ENCODE results near the gene RAD51D.
A peak's percentile ranks its signal among the peaks of the same experiment; 100 is the strongest.
"Not testable (repeated sequence)": the region's sequence is repeated elsewhere in the genome, so short reads cannot be mapped to it uniquely, and the experiment has no call there.

The RAD51D gene

GRCh38 chr17:35090707-35091106 is 29.0 kb downstream of the RAD51D start:
- not testable (repeated sequence) for DNase-seq

DNA sequence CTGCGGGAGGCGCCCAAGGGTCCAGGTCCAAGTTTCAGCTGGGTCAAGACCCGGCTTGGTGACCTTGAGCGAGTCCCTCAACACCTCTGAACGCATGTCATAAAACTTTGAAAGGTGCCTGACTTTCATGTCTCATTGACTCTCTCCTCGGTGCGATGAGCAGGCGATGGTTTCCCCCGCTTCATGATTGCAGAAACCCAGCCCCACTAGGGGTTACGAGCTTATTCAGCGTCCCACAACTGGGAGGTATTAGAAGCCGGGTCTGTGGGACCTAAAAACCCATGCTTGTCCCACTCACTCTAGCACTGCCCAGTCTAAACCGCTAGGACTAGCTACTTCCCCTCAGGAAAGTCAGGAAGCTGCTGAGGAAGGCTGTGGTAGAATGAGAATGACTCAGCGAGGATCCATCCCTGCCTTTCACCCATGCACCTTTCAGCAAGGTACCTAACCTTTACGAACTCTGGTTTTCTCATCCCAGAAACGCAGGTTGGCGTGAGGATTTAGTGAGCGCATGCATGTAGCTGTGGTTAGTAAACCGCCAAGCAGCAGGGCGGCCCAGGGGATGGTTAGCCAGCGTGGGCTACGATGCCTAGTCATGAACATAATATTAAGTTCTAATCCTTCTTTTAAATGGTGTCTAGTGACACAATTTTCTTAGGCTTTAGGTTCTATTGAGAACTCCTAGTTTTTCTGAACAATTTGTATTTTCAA is 29.9 kb downstream of the RAD51D start:
- DNase-seq, result peak in 2 of 58 donors; percentile 48 to 53

DNA sequence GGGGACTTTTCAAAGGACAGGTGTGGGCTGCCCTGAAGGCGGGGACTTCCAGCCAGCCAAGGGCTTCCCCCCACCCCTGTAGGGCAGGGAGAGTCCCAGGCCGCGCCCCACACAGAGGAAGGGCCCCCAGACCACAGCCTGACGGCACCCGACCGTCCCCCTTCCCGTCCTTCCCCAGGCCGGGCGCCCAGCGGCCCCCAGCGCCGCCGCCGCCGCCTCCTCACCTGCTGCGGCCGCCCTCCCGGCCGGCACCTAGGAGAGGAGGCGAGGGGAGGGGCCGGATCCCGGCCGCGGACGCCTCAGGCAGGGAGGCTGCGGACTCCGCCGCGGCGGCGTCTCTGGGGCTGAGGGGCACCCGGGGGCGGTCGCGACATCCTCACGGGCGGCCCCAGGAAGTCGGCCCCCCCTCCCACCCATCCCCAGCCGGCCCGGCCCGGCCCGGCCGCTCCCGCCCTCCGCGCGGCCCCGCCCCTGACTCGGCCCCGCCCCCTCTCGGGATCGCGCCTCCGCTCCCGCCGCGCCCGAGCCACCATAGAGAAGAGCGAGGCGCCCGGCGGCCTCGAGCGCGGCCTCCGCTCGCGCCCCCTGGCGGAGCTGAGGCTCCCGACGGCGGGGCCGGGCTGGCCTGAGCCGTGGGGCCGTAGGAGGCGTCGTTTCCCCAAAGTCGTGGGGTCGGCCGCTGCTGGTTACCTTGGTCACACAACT is 30.6 kb downstream of the RAD51D start:
- peak; percentile 16 to 88 (median 81) for DNase-seq

DNA sequence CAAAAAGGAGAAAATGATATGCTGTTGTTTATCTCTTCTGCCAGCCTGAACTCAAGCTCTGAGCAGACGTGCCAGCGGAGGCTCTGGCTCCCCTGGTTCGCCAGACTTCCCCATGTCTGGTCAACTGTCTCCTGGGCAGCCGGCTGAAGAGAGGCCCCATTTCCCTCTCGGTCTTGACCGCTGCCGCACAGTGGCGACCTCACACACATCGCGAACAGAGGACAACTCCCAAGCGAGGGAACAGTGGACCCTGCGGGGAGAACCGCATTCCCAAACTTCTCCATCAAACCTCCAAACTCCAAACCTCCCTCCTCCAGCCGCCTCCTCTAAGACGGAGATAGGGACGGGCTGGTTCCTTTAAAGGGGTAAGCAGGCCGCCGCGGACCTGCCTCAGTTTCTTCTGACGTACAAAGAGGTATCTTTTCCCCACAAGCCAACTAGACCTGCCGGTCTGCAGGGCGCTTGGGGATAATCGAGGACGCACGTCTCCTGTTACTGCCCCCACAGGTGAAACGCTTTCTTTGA is 31.2 kb downstream of the RAD51D start:
- peak in 55 of 58 donors; percentile 23 to 79 (median 58) for DNase-seq

DNA sequence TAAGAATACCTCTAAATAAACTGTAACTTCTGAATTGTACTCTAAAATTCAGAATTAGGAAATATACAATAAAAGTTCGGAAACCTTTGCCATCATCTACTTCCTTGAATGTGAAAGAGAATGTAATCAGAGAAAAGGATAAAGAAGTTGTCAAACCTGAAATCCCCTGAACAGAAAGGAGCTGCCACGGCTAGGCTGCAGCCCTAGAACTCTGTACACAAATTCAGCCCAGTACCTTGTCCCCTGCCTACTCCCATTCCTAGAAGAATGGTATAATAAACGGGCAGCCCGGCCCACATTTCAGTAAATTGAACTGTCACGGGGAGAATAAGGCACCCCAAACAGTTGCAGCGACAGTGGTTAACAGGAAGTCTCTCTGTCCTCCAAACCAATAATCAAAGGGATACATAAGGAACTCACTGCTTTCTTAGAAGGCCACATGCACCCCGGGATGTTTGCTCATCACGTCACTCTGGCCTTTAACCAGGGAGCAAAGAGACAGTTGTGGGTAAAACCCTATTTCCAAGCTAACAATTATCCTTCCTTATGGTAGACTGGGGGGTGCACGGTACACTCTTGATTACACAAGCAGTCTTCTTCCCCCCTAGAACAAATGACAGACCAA is 31.8 kb downstream of the RAD51D start:
- peak in 22 of 58 donors; percentile 5 to 79 (median 58) for DNase-seq

DNA sequence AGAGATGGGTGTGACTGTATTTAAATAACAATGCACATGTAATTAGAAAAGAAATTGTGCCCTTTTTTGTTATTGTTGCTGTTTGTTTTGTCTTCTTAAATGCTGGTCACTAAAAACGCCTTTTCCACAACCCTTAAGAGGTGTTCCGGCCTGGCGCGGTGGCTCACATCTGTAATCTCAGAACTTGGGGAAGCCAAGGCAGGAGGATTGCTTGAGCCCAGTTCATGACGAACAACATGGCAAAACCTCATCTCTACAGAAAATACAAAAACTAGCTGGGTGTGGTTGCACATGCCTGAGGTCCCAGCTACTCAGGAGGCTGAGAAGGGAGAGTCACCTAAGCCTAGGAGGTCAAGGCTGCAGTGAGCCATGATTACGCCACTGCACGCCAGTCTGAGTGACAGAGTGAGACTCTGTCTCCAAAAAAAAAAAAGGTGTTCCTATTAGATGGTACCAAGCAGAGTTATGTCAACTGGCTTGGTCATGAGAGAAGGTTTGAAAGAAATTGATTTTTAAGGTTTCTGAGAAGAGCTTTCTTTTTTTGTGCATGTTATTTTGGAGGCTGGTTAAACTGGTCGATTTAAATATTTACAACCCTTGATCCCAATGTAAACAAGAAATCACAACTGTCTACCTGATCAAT is 32.6 kb downstream of the RAD51D start:
- DNase-seq, result peak in 1 of 58 donors; percentile 20

DNA sequence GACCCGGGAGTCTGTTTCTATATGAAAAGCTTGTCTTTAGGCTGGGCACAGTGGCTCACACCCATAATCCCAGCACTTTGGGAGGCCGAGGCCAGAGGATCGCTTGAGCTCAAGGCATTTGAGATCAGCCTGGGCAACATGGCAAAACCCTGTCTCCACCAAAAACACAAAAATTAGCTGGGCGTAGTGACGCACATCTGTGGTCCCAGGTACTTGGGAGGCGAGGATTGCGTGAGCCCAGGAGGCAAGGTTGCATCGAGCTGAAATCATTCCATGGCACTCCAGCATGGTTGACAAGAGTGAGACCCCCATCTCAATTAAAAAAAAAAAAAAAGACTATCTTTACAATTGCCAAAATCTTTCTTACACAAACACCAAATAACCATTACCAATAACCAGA is 33.5 kb downstream of the RAD51D start:
- DNase-seq, result no peak

DNA sequence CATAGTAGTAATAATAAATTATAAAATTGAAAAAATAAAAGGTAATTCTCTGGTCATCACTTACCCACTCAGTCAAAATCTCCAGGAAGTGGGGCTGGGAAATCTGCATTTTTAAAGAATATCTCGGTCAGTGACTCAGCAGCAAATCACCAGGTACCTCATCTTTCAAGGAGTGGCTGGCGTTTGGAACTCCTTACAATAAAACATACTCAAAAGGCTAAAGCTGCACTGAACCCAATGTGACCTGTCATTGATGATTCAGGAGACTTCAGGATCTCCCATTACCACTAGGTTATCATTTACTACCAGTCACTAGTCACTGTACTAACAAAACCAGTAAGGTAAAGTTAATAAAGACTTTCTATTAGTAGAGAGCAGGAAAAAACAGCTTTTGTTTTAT is 34.7 kb downstream of the RAD51D start:
- no peak for DNase-seq

DNA sequence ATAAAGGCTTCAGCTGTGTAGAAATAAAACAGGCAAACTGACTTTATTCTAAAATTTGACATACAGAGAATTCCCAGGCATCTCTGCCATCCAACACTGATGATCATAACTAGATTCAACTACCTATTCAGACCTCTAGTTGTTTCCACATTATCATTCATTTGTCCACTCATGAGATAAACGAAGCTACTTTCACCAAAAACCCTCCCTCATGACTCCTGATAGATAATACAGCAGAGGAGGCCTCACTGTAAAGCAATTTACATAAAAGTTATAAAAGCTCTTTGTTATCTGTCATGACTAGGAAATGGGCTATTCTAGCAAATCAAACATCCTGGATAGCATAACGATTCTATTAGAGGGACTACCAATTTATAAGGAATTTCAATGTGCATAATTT is 36.6 kb downstream of the RAD51D start:
- DNase-seq, result no peak

- peak in 1 of 58 donors; percentile 2 for DNase-seq
Observed at GRCh38 chr17:35082073-35082657, 37.5 kb downstream of the RAD51D start.

DNA sequence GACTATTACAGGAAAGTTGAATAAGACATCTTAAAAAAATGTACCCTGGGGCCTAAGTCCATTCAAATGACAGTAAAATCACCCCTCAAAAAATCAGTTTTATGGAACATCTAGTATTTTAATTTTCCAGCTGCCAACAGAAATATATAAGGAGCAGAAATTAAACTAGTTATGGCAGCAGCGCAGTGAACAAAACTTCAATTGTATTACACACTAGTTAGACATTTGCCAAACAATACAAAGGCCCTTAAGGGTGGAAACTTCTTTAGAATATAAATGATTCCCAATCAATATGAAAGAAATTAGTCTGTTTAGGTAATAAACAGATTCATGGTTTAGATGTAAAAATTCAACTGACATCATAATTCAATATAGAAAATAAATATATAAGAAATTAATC is 38.0 kb downstream of the RAD51D start:
- no peak for DNase-seq

- no peak for DNase-seq
Observed at GRCh38 chr17:35080536-35080935, 39.1 kb downstream of the RAD51D start.

DNA sequence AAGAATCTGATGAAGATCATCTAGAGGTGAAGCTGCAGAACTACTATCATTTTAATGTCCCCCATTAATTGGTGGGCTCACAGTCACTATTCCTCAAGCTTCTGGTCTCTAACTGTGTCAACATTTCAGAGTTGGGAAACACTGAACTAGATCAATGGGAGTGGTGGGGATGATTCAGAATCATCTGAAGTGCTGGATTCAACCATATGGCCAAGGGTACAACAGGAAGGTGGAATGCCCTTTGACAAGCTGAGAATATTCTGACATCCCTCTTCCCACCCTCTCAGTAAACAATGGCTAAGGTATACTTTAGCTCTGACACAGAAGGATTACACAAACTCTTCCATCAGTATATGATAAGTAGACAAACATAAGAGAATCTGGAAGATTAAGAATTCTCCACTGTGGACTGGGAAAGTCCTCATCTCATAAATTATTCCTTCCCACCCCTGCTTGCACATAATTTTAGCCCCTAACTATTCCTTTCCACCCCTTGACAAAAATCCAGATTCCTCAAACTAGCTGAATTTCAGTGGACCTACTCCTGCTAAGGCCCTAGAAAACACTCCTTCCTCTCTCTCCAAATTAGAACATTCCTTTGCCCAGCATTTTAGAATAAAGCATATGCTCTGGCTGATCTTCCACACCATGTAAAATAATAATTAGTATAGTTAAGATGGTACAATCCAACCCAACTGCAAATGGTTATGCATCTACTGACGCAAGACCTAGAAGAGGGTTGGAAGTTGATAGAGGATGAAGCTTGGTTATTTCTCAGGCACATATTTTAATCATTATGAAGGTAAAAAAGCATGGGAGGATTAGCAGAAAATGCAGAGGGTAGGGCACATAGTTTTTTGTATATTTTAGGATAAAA is 39.9 kb downstream of the RAD51D start:
- no peak for DNase-seq

GRCh38 chr17:35076874-35077273 is 42.8 kb downstream of the RAD51D start:
- no peak for DNase-seq

DNA sequence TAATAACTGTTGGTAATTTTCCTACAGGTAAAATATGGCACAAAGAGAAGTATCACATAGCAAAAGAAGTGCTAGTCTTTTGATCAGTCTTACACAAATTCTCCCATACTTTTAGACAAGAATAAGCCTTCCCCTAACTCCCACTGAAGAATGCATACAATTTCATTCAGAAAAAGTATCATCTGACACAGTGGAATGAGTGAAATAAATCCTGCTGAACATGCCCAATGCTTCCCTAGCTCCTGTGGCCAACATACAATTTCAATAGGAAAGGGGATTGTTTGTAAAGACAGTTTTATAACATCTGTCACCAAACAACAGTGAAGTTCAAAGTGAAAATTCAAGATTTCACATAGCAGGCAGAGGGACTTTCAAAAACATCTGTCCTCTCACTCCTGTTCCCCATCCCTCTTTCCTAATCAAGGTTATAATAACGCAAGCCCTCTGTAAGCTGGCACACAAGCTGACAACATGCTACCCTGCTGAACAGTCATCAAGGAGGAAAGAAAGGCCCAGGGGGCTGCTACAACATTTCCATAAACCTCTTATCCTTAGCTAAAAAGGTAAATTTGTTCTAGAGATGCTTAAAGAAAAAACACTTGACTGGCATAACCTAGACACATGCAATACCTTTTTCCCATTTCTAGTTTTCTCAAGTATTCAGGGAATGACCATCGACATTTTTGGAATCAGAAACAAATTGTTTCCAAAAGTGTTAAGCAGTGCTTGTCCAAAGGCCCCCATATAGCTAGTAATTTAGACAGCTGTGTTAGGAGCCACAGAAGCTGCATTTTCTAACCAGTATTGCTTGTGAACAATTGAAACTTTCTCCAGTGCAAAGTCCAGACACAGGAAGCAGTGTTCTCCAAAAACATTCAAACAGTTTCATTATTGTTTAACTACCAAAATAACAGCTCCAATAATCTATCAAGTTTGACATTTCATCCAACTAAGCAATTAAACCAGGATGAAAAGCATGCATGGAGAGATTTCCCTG is 44.7 kb downstream of the RAD51D start:
- DNase-seq, result peak in 7 of 58 donors; percentile 11 to 68 (median 25)

DNA sequence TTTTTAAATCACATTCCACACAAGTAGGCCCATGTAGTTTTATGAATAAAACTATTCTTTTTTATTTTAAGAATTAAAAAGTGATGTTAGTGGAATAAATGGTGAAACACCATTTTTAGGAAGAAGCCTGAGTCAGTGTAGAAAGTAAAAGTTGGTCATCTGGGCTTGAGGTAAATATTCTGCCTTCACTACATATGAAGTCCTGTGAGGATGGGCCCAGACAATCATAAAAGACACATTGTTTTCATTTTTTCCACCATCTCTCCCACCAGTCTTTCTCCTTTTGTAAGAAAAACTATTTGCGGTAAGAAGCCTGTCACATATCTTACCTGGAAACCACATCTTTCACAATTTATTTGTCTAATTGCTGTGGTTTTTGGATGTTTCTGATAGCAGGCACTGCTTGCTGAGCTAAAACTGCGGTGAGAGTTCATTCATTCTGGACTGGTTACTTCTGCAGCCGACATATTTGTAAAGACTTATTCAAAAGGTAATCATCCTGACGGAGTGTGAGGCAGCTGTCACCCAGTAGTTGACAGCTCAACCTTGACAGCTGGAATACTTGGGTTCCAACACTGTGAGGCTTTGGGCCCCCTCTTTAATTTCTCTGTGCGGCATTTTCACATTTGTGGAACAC is 45.6 kb downstream of the RAD51D start:
- no peak for DNase-seq

DNA sequence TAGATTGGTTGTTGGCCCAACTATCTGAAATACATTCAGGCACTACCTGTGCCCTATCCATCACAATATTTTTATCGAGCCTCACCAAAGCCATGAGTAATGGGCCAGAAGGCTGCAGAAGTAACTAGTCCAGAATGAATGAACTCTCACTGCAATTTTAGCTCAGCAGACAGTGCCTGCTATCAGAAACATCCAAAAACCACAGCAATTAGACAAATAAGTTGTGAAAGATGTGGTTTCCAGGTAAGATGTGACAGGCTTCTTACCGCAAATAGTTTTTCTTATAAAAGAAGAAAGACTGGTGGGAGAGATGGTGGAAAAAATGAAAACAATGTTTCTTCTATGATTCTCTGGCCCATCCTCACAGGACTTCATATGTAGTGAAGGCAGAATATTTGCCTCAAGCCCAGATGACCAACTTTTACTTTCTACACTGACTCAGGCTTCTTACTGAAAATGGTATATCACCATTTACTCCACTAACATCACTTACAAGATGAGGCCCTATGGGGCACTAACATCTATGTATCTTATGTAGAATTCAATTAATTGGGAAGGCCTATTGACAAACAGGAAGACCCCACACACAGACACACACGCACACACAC is 46.4 kb downstream of the RAD51D start:
- DNase-seq, result no peak

- no peak for DNase-seq
Observed at GRCh38 chr17:35069311-35069710, 50.3 kb downstream of the RAD51D start.

Data from anterior cingulate cortex (tissue), 58 donors.